ENCODE results near the gene NUBP2.

DNA sequence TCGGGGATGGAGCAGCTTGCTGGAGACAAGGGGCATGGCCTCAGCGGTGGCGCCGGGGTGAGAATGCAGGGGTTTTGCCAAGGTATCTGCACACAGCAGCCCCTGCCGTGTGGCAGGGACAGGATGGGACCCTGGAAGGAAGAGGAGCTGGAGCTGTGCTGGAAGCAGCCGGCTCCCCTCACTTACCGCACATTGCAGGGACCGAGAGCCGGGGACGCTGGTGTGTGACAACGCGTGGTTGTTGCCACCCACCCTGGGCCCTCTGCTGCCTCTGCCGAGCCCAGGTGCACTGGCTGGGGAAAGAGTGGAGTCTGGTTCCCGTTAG lies 3.0 kb downstream of the NUBP2 start:
- TF ChIP-seq RAD21 (IDR thresholded peaks at IDR 0.05; ENCODE audit: low read depth), result no peak
- TF ChIP-seq, protein P1, sequence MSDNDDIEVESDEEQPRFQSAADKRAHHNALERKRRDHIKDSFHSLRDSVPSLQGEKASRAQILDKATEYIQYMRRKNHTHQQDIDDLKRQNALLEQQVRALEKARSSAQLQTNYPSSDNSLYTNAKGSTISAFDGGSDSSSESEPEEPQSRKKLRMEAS (IDR thresholded peaks at IDR 0.05), result no peak
- TF ChIP-seq TAF1 (IDR thresholded peaks at IDR 0.05; ENCODE audit: low read depth), result no peak
- no peak for TF ChIP-seq CEBPB (IDR thresholded peaks at IDR 0.05)
- TF ChIP-seq EP300 (IDR thresholded peaks at IDR 0.05; ENCODE audit: borderline replicate concordance), result no peak
- no peak for TF ChIP-seq EGR1 (IDR thresholded peaks at IDR 0.05)
- TF ChIP-seq, protein P2, sequence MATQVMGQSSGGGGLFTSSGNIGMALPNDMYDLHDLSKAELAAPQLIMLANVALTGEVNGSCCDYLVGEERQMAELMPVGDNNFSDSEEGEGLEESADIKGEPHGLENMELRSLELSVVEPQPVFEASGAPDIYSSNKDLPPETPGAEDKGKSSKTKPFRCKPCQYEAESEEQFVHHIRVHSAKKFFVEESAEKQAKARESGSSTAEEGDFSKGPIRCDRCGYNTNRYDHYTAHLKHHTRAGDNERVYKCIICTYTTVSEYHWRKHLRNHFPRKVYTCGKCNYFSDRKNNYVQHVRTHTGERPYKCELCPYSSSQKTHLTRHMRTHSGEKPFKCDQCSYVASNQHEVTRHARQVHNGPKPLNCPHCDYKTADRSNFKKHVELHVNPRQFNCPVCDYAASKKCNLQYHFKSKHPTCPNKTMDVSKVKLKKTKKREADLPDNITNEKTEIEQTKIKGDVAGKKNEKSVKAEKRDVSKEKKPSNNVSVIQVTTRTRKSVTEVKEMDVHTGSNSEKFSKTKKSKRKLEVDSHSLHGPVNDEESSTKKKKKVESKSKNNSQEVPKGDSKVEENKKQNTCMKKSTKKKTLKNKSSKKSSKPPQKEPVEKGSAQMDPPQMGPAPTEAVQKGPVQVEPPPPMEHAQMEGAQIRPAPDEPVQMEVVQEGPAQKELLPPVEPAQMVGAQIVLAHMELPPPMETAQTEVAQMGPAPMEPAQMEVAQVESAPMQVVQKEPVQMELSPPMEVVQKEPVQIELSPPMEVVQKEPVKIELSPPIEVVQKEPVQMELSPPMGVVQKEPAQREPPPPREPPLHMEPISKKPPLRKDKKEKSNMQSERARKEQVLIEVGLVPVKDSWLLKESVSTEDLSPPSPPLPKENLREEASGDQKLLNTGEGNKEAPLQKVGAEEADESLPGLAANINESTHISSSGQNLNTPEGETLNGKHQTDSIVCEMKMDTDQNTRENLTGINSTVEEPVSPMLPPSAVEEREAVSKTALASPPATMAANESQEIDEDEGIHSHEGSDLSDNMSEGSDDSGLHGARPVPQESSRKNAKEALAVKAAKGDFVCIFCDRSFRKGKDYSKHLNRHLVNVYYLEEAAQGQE (IDR thresholded peaks at IDR 0.05; ENCODE audit: low read depth), result no peak
- no peak for TF ChIP-seq NFIC (IDR thresholded peaks at IDR 0.05)
- TF ChIP-seq TCF12 (IDR thresholded peaks at IDR 0.05; ENCODE audit: low read depth), result no peak

All from Ishikawa (cell line).